Hindlimb muscle (tissue), 1 donor: ENCODE results near the gene TAP1. TPM values are rescaled to one million over a fixed set of nuclear protein-coding genes. Genes with fewer than 3 reads are reported as not detected.

Experiments
- DNase-seq: peaks from one replicate; pipeline ENCODE4 v3.0.0-alpha.2; 2013
- polyA plus RNA-seq: library from polyadenylated mRNA; unstranded; fragments of 120-200 nt; gene quantifications from one replicate; pipeline ENCODE4 v1.2.1, GENCODE V29; 2013; ENCODE audit not compliant: insufficient read length

The TAP1 gene
- polyA plus RNA-seq, 1 donor: 8.6 TPM

- no peak for DNase-seq
These were observed 54.3 kb downstream of the TAP1 start for GRCh38 chr6:32799168-32799567.

GRCh38 chr6:32796848-32797776 is 56.4 kb downstream of the TAP1 start:
- DNase-seq: peak; percentile 69

Other genes starting within 250 kb of the TAP1 start
- 9.5 TPM for gene HLA-DQA1, start 216.3 kb downstream of the TAP1 start, polyA plus RNA-seq
- 9.4 TPM for gene HLA-DQB1, start 187.0 kb downstream of the TAP1 start, polyA plus RNA-seq
- gene HLA-DQA2, start 112.3 kb downstream of the TAP1 start, polyA plus RNA-seq: 1.3 TPM
- 0.70 TPM for gene HLA-DQB2, start 90.2 kb downstream of the TAP1 start, polyA plus RNA-seq
- gene HLA-DOB, start 36.7 kb downstream of the TAP1 start, polyA plus RNA-seq: not detected
- gene TAP2, start 15.0 kb downstream of the TAP1 start, polyA plus RNA-seq: 8.1 TPM
- 13.9 TPM for gene PSMB8, start 9.7 kb downstream of the TAP1 start, polyA plus RNA-seq
- gene PSMB9, start 488 bp upstream of the TAP1 start, polyA plus RNA-seq: 4.2 TPM
- 11.5 TPM for gene HLA-DMB, start 87.3 kb upstream of the TAP1 start, polyA plus RNA-seq
- 9.5 TPM for gene HLA-DMA, start 99.4 kb upstream of the TAP1 start, polyA plus RNA-seq
- 160 TPM for gene BRD2, start 114.9 kb upstream of the TAP1 start, polyA plus RNA-seq
- gene HLA-DOA, start 155.9 kb upstream of the TAP1 start, polyA plus RNA-seq: 1.8 TPM
- 34.8 TPM for gene HLA-DPA1, start 219.9 kb upstream of the TAP1 start, polyA plus RNA-seq
- 19.2 TPM for gene HLA-DPB1, start 222.3 kb upstream of the TAP1 start, polyA plus RNA-seq